Keratinocyte (primary cell): ENCODE data around the gene TTC28. TPM values are rescaled to one million over a fixed set of nuclear protein-coding genes. Genes with fewer than 3 reads are reported as not detected.

Experiments
- DNase-seq: peaks from one replicate; pipeline ENCODE4 v3.0.0-alpha.2; 2011; ENCODE audit warnings: low read depth, missing footprints, low spot score
- FAIRE-seq: peaks from 2 replicates; lab custom pipeline; 2011; peaks lifted over from hg19 to GRCh38; lab: Jason Lieb, UNC
- H2AFZ ChIP-seq: 2 replicates; pipeline ENCODE4 v1.6.0; 2012; ENCODE audit warnings: low read length, control low read depth, inconsistent platforms; ENCODE audit not compliant: control insufficient read depth
- H3K27ac ChIP-seq: 2 replicates; pipeline ENCODE4 v1.5.1; 2011; ENCODE audit warnings: low read length; ENCODE audit not compliant: control insufficient read depth, insufficient read depth
- H3K27me3 ChIP-seq: 3 replicates; pipeline ENCODE4 v1.6.0; 2011; ENCODE audit warnings: low read length; ENCODE audit not compliant: control insufficient read depth, insufficient read depth; ENCODE audit errors: extremely low read depth
- H3K36me3 ChIP-seq, 2 experiments: 2 replicates in 1 of 2; 3 replicates in 1 of 2; pipeline ENCODE4 v1.5.1; 2011; ENCODE audit warnings: low read length in 2 of 2, mild to moderate bottlenecking in 1 of 2; ENCODE audit not compliant: control insufficient read depth in 2 of 2, insufficient read depth in 2 of 2; ENCODE audit errors: extremely low read depth in 1 of 2
- H3K4me1 ChIP-seq: 3 replicates; pipeline ENCODE4 v1.5.1; 2011; ENCODE audit warnings: low read length; ENCODE audit not compliant: control insufficient read depth, insufficient read depth; ENCODE audit errors: extremely low read depth
- H3K4me2 ChIP-seq: 3 replicates; pipeline ENCODE4 v1.6.0; 2011; ENCODE audit warnings: low read depth, low read length; ENCODE audit not compliant: control insufficient read depth, insufficient read depth; ENCODE audit errors: extremely low read depth
- H3K4me3 ChIP-seq, 3 experiments: fragments of 200-600 bp in 1 of 3; sonication (generic) in 1 of 3; 2 replicates in 2 of 3; 3 replicates in 1 of 3; pipeline ENCODE4 v1.5.1; 2011 to 2016; ENCODE audit warnings: low read length in 3 of 3, mild to moderate bottlenecking in 3 of 3, control low read depth in 2 of 3, inconsistent platforms in 1 of 3, low read depth in 1 of 3, mixed read lengths in 1 of 3, mixed run types in 1 of 3, moderate library complexity in 1 of 3; ENCODE audit not compliant: control insufficient read depth in 2 of 3, insufficient read depth in 2 of 3; ENCODE audit errors: extremely low read depth in 1 of 3
- H3K79me2 ChIP-seq: 2 replicates; pipeline ENCODE4 v1.6.0; 2012; ENCODE audit warnings: low read length; ENCODE audit not compliant: control insufficient read depth, insufficient read depth
- H3K9ac ChIP-seq: 3 replicates; pipeline ENCODE4 v1.6.0; 2011; ENCODE audit warnings: low read length; ENCODE audit not compliant: control insufficient read depth, insufficient read depth; ENCODE audit errors: extremely low read depth
- H3K9me1 ChIP-seq: 3 replicates; pipeline ENCODE4 v1.6.0; 2011; ENCODE audit warnings: low read length; ENCODE audit not compliant: control insufficient read depth, insufficient read depth; ENCODE audit errors: extremely low read depth
- H3K9me3 ChIP-seq: 2 replicates; pipeline ENCODE4 v1.5.1; 2012; ENCODE audit warnings: low read depth, low read length; ENCODE audit not compliant: control insufficient read depth
- H4K20me1 ChIP-seq: 3 replicates; pipeline ENCODE4 v1.6.0; 2011; ENCODE audit warnings: low read length; ENCODE audit not compliant: control insufficient read depth, insufficient read depth; ENCODE audit errors: extremely low read depth
- EZH2 ChIP-seq: IDR thresholded peaks from one replicate; pipeline ENCODE4 v1.6.1; 2012; ENCODE audit warnings: inconsistent platforms, mild to moderate bottlenecking, low read length, moderate library complexity
- dilution Hi-C: fragments of 300-500 bp; cut with MboI; formaldehyde crosslinking; loops from one replicate; pipeline ENCODE4 v1.7.0; 2020; ENCODE audit warnings: low sequenced_read_pairs; ENCODE audit not compliant: extremely low pct_ligation_motif_present
- polyA plus RNA-seq, 5 experiments: library from polyadenylated mRNA; depleted of rRNA in 3 of 5; stranded (reverse) in 3 of 5; stranded (forward) in 1 of 5; unstranded in 1 of 5; fragments of >200 nt; gene quantifications; 1 replicate in 1 of 5; 2 replicates in 3 of 5; 3 replicates in 1 of 5; pipeline versions ENCODE4 v1.2.1 to v1.2.3, GENCODE V29; 2011 to 2012; ENCODE audit warnings: missing spikeins in 2 of 5, low read depth in 1 of 5, low replicate concordance in 1 of 5
- TF ChIP-seq, protein P1 (sequence below), 3 experiments: IDR thresholded peaks in 1 of 3; conservative IDR thresholded peaks in 1 of 3; optimal IDR thresholded peaks in 1 of 3; 2 replicates in 2 of 3; 3 replicates in 1 of 3; pipeline versions ENCODE3 to v1.5.1; 2011; ENCODE audit warnings: low read length in 3 of 3, mild to moderate bottlenecking in 3 of 3, moderate library complexity in 2 of 3, control low read depth in 1 of 3, inconsistent platforms in 1 of 3; ENCODE audit not compliant: insufficient read depth in 2 of 3; ENCODE audit errors: extremely low read depth in 1 of 3

TTC28 gene
- polyA plus RNA-seq, 1 donor (not counting 4 experiments of a cell fraction or from before 2014, with no cell fraction given) = 0.66 TPM

DNA sequence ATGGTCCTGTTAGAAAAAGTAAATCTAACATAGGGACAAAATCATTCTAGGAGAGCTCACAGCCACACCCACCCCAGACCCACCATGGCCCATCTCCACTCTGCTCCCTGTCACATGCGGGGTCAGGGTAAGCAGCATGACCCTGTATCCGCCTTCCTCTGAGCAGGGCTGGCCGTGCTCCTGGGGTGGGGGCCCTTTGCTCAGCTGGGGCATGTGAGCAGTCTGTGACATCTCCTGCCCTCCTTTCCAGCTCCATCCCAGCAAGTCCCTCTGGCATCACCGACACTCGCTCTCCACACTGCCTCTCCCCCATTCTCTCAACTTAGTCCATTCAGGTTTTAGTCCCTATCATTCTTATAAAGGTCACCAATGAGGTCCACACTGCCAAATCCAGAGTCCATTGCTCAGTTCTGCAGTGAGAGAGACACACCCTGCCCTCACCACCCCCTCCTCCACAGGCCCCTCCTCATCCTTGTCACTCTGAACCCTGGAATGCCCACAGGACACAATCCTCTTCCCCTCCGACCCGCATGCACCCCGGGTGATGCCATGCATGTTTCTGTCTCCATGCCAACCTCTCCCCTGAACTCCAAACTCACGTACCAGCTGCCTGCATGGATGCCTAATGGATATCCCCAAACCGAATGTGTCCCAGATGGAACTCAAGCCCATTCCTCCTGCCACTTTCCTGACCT lies 695.5 kb downstream of the TTC28 start:
- Histone ChIP-seq H3K9me3 (no peaks in the 10 kb centered on the region), H3K4me2 (no peak overlapping the region), H3K4me3 (no peak overlapping the region), H3K9me1 (no peaks in the 10 kb centered on the region), H3K27ac (no peak overlapping the region), H3K4me1 (no peaks in the 10 kb centered on the region), H3K36me3 (no peaks in the 10 kb centered on the region), H2AFZ (no peak overlapping the region), H3K27me3 (no peaks in the 10 kb centered on the region), H4K20me1 (no peaks in the 10 kb centered on the region), H3K9ac (no peak overlapping the region), H3K79me2 (no peaks in the 10 kb centered on the region)
- no peak for DNase-seq
- dilution Hi-C loops = no loop called here
- TF ChIP-seq, protein P1, sequence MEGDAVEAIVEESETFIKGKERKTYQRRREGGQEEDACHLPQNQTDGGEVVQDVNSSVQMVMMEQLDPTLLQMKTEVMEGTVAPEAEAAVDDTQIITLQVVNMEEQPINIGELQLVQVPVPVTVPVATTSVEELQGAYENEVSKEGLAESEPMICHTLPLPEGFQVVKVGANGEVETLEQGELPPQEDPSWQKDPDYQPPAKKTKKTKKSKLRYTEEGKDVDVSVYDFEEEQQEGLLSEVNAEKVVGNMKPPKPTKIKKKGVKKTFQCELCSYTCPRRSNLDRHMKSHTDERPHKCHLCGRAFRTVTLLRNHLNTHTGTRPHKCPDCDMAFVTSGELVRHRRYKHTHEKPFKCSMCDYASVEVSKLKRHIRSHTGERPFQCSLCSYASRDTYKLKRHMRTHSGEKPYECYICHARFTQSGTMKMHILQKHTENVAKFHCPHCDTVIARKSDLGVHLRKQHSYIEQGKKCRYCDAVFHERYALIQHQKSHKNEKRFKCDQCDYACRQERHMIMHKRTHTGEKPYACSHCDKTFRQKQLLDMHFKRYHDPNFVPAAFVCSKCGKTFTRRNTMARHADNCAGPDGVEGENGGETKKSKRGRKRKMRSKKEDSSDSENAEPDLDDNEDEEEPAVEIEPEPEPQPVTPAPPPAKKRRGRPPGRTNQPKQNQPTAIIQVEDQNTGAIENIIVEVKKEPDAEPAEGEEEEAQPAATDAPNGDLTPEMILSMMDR (optimal IDR thresholded peaks at IDR 0.05 in 1 of 3, IDR thresholded peaks at IDR 0.05 in 1 of 3, conservative IDR thresholded peaks at IDR 0.05 in 1 of 3; ENCODE audit: extremely low read depth in 1 of 3, insufficient read depth in 2 of 3, low read length in 3 of 3) = no peak
- no peak for TF ChIP-seq EZH2
- FAIRE-seq = no peak

DNA sequence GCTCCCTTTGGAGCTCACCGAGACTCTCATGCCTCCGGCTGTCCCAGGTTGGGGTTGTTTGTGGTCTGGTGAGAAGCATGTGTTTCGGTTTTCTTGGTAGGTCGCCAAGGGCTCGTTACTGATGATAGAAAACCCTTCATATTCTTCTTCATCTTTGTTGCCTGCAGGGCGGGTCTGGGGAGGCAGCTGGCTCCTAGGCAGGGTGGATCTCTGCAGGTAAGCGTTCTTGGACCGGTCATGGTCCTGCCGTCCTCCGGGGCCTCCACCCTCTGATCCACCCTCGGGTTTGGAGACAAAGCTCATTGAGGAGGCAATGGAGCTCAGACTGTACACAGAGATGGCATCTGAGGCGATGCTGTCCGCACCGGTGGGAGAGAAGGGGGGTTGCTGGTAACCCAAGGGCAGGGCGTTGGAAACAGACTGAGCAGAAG lies 696.3 kb downstream of the TTC28 start:
- no peak overlapping the region for H2AFZ ChIP-seq
- no peaks in the 10 kb centered on the region for H4K20me1 ChIP-seq
- H3K4me3 ChIP-seq = no peak overlapping the region
- FAIRE-seq = no peak
- DNase-seq = no peak
- H3K9ac ChIP-seq = no peak overlapping the region
- no peaks in the 10 kb centered on the region for H3K9me1 ChIP-seq
- dilution Hi-C loops = no loop called here
- H3K27ac ChIP-seq = no peak overlapping the region
- H3K36me3 ChIP-seq = no peaks in the 10 kb centered on the region
- TF ChIP-seq EZH2 = no peak
- TF ChIP-seq, protein P1 (optimal IDR thresholded peaks at IDR 0.05 in 1 of 3, IDR thresholded peaks at IDR 0.05 in 1 of 3, conservative IDR thresholded peaks at IDR 0.05 in 1 of 3; ENCODE audit: extremely low read depth in 1 of 3, insufficient read depth in 2 of 3, low read length in 3 of 3) = no peak
- no peak overlapping the region for H3K4me2 ChIP-seq
- no peaks in the 10 kb centered on the region for H3K79me2 ChIP-seq
- H3K27me3 ChIP-seq = no peaks in the 10 kb centered on the region
- no peaks in the 10 kb centered on the region for H3K9me3 ChIP-seq
- H3K4me1 ChIP-seq = no peaks in the 10 kb centered on the region
